Measurements from ENCODE around the gene ZDHHC11. TPM values are rescaled to one million over a fixed set of nuclear protein-coding genes. Genes with fewer than 3 reads are reported as not detected.

The ZDHHC11 gene
- total and polyA plus RNA-seq, 2 experiments from 2014 or later, result 8.0 to 29.1 TPM

DNA sequence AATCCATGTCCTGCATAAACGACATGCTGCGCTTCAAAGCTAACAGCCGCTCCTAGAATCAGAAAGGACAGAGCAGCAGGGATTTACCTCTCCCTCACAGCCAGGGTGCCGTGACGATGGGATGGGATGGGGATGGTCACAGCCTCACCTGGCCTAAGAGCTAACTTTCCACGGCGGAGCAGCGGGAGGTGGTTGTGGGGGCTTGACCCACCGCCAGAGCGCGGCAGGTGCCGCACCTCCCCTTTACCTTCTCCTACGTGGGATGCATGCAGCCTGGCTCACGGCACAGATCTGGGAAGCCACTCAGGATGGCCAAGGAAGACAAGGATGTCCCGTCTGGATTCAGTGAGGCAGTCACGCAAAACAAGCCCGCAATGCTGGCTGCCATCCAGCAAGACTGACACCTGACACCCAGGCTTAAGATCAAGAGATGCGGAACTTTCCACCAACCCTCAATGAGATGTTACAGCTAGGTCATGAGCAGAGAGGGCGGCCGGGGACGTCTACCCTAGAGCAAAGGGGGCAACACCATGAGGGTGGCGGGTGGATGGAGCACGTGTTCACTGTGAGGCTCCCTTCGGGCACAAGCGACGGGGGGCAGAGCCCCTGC lies 36.0 kb upstream of the ZDHHC11 start:
- peaks cover 6% of the 10 kb centered on the region for H3K9me3 Mint-ChIP-seq
- peaks cover 10% of the 10 kb centered on the region; the same call in 1 of the 2 replicates for H3K4me1 ChIP-seq (ENCODE audit: insufficient read depth)
- no peaks in the 10 kb centered on the region for H3K9me2 ChIP-seq (ENCODE audit: insufficient read depth)
- TF ChIP-seq CREB1 (CRISPR knock-in tag; IDR thresholded peaks at IDR 0.05; ENCODE audit: low read depth) (no peak), NANOG (IDR thresholded peaks at IDR 0.05; ENCODE audit: borderline replicate concordance) (no peak), EZH2 (IDR thresholded peaks at IDR 0.05; ENCODE audit: low read depth, unreplicated experiment) (no peak), ZNF331 (CRISPR knock-in tag; IDR thresholded peaks at IDR 0.05; ENCODE audit: low read depth) (no peak), ZNF114 (CRISPR knock-in tag; IDR thresholded peaks at IDR 0.05) (no peak), STAT1 (IDR thresholded peaks at IDR 0.05; ENCODE audit: unreplicated experiment) (no peak), POLR2AphosphoS5 (IDR thresholded peaks at IDR 0.05; ENCODE audit: low read depth) (no peak), JUNB (IDR thresholded peaks at IDR 0.05; ENCODE audit: unreplicated experiment) (no peak)
- TF ChIP-seq, protein P1, sequence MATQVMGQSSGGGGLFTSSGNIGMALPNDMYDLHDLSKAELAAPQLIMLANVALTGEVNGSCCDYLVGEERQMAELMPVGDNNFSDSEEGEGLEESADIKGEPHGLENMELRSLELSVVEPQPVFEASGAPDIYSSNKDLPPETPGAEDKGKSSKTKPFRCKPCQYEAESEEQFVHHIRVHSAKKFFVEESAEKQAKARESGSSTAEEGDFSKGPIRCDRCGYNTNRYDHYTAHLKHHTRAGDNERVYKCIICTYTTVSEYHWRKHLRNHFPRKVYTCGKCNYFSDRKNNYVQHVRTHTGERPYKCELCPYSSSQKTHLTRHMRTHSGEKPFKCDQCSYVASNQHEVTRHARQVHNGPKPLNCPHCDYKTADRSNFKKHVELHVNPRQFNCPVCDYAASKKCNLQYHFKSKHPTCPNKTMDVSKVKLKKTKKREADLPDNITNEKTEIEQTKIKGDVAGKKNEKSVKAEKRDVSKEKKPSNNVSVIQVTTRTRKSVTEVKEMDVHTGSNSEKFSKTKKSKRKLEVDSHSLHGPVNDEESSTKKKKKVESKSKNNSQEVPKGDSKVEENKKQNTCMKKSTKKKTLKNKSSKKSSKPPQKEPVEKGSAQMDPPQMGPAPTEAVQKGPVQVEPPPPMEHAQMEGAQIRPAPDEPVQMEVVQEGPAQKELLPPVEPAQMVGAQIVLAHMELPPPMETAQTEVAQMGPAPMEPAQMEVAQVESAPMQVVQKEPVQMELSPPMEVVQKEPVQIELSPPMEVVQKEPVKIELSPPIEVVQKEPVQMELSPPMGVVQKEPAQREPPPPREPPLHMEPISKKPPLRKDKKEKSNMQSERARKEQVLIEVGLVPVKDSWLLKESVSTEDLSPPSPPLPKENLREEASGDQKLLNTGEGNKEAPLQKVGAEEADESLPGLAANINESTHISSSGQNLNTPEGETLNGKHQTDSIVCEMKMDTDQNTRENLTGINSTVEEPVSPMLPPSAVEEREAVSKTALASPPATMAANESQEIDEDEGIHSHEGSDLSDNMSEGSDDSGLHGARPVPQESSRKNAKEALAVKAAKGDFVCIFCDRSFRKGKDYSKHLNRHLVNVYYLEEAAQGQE (IDR thresholded peaks at IDR 0.05; ENCODE audit: unreplicated experiment), result no peak
- TF ChIP-seq, protein P2, sequence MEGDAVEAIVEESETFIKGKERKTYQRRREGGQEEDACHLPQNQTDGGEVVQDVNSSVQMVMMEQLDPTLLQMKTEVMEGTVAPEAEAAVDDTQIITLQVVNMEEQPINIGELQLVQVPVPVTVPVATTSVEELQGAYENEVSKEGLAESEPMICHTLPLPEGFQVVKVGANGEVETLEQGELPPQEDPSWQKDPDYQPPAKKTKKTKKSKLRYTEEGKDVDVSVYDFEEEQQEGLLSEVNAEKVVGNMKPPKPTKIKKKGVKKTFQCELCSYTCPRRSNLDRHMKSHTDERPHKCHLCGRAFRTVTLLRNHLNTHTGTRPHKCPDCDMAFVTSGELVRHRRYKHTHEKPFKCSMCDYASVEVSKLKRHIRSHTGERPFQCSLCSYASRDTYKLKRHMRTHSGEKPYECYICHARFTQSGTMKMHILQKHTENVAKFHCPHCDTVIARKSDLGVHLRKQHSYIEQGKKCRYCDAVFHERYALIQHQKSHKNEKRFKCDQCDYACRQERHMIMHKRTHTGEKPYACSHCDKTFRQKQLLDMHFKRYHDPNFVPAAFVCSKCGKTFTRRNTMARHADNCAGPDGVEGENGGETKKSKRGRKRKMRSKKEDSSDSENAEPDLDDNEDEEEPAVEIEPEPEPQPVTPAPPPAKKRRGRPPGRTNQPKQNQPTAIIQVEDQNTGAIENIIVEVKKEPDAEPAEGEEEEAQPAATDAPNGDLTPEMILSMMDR (conservative IDR thresholded peaks at IDR 0.05; ENCODE audit: low read depth in 2 of 2), result no peak
- TF ChIP-seq, protein P3, sequence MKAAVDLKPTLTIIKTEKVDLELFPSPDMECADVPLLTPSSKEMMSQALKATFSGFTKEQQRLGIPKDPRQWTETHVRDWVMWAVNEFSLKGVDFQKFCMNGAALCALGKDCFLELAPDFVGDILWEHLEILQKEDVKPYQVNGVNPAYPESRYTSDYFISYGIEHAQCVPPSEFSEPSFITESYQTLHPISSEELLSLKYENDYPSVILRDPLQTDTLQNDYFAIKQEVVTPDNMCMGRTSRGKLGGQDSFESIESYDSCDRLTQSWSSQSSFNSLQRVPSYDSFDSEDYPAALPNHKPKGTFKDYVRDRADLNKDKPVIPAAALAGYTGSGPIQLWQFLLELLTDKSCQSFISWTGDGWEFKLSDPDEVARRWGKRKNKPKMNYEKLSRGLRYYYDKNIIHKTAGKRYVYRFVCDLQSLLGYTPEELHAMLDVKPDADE (IDR thresholded peaks at IDR 0.05), result no peak
- TF ChIP-seq, protein P4, sequence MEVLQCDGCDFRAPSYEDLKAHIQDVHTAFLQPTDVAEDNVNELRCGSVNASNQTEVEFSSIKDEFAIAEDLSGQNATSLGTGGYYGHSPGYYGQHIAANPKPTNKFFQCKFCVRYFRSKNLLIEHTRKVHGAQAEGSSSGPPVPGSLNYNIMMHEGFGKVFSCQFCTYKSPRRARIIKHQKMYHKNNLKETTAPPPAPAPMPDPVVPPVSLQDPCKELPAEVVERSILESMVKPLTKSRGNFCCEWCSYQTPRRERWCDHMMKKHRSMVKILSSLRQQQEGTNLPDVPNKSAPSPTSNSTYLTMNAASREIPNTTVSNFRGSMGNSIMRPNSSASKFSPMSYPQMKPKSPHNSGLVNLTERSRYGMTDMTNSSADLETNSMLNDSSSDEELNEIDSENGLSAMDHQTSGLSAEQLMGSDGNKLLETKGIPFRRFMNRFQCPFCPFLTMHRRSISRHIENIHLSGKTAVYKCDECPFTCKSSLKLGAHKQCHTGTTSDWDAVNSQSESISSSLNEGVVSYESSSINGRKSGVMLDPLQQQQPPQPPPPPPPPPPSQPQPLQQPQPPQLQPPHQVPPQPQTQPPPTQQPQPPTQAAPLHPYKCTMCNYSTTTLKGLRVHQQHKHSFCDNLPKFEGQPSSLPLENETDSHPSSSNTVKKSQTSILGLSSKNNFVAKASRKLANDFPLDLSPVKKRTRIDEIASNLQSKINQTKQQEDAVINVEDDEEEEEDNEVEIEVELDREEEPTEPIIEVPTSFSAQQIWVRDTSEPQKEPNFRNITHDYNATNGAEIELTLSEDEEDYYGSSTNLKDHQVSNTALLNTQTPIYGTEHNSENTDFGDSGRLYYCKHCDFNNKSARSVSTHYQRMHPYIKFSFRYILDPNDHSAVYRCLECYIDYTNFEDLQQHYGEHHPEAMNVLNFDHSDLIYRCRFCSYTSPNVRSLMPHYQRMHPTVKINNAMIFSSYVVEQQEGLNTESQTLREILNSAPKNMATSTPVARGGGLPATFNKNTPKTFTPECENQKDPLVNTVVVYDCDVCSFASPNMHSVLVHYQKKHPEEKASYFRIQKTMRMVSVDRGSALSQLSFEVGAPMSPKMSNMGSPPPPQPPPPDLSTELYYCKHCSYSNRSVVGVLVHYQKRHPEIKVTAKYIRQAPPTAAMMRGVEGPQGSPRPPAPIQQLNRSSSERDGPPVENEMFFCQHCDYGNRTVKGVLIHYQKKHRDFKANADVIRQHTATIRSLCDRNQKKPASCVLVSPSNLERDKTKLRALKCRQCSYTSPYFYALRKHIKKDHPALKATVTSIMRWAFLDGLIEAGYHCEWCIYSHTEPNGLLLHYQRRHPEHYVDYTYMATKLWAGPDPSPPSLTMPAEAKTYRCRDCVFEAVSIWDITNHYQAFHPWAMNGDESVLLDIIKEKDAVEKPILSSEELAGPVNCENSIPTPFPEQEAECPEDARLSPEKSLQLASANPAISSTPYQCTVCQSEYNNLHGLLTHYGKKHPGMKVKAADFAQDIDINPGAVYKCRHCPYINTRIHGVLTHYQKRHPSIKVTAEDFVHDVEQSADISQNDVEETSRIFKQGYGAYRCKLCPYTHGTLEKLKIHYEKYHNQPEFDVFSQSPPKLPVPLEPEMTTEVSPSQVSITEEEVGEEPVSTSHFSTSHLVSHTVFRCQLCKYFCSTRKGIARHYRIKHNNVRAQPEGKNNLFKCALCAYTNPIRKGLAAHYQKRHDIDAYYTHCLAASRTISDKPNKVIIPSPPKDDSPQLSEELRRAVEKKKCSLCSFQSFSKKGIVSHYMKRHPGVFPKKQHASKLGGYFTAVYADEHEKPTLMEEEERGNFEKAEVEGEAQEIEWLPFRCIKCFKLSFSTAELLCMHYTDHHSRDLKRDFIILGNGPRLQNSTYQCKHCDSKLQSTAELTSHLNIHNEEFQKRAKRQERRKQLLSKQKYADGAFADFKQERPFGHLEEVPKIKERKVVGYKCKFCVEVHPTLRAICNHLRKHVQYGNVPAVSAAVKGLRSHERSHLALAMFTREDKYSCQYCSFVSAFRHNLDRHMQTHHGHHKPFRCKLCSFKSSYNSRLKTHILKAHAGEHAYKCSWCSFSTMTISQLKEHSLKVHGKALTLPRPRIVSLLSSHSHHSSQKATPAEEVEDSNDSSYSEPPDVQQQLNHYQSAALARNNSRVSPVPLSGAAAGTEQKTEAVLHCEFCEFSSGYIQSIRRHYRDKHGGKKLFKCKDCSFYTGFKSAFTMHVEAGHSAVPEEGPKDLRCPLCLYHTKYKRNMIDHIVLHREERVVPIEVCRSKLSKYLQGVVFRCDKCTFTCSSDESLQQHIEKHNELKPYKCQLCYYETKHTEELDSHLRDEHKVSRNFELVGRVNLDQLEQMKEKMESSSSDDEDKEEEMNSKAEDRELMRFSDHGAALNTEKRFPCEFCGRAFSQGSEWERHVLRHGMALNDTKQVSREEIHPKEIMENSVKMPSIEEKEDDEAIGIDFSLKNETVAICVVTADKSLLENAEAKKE (CRISPR knock-in tag; IDR thresholded peaks at IDR 0.05), result no peak
- peaks cover 15% of the 10 kb centered on the region; the same call in 1 of the 2 replicates for H3F3A ChIP-seq (replicated peaks; ENCODE audit: low read depth)
- H3K27me3 ChIP-seq (ENCODE audit: insufficient read depth), result no peaks in the 10 kb centered on the region
- no peak overlapping the region for H3K27ac Mint-ChIP-seq
- peaks cover 61% of the 10 kb centered on the region for H3K36me3 ChIP-seq (ENCODE audit: insufficient read depth)
- H2AFZ ChIP-seq, result no peak overlapping the region
- peaks cover 89% of the 10 kb centered on the region for H3K79me2 ChIP-seq (replicated peaks; ENCODE audit: insufficient read depth)
- peaks cover 37% of the 10 kb centered on the region for H4K20me1 ChIP-seq (replicated peaks; ENCODE audit: insufficient read depth)
- H3K4me1 Mint-ChIP-seq, result peaks cover 9% of the 10 kb centered on the region
- H3K36me3 Mint-ChIP-seq (ENCODE audit: low read depth), result peaks cover 100% of the 10 kb centered on the region
- H3K27me3 Mint-ChIP-seq (ENCODE audit: insufficient read depth, low read depth, poor library complexity), result peaks cover 16% of the 10 kb centered on the region
- no peak overlapping the region for H3K27ac ChIP-seq (ENCODE audit: low read depth)
- no peak overlapping the region for H3K4me3 ChIP-seq
- no peak overlapping the region for H3K4me3 Mint-ChIP-seq
- DNase-seq (ENCODE audit: low spot score), result no peak
- no peak for ATAC-seq
- no peak overlapping the region for H3K4me2 ChIP-seq
